NCI-H2107 (cell line): ENCODE results near the gene THBS2.

Experiments
- DNase-seq: peaks from one replicate; lab custom pipeline; 2025; lab: John Stamatoyannopoulos, UW

The THBS2 gene

GRCh38 chr6:169249057-169249456 is 4.6 kb downstream of the THBS2 start:
- DNase-seq: no peak

DNA sequence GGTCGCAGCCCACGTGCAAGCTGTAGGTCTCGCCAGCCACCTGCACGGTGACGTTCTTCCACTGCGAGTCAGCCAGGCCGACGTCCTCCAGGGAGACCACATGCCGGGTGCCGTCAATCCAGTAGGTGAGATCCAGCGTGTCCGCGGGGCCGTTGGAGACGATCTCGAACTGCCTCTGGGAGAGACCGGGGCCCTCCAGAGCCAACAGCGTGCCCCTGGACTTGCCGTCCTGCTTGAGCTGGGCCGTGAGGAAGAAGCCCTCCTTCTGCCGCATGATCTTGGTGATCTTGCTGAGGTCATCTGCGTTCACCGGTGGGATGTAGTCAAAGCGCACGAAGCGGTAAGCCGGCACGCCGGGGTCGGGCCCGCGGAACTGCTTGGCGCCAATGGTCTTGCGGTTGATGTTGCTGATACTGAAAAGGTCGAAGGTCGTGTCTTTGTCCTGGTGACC is 5.1 kb downstream of the THBS2 start:
- no peak for DNase-seq

- no peak for DNase-seq
Observed at GRCh38 chr6:169247991-169248390, 5.7 kb downstream of the THBS2 start.

DNA sequence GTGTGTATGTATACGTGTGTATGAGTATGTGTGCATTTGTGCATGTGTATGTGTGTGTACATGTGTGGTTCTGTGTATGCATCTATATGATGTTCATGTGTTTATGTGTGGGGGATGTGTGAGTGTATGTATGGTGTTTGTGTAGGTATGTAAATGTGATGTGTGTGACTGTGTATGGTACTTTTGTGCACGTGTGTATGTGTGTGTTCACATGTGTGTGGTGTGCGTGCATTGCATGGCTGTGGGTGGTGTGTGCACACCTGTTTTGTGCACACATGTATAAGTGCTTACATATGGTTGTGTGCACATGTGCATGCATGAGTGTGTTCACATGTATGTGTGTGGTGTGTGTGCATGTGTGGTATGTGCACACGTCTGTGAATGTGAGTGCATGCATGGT is 6.2 kb downstream of the THBS2 start:
- no peak for DNase-seq

DNA sequence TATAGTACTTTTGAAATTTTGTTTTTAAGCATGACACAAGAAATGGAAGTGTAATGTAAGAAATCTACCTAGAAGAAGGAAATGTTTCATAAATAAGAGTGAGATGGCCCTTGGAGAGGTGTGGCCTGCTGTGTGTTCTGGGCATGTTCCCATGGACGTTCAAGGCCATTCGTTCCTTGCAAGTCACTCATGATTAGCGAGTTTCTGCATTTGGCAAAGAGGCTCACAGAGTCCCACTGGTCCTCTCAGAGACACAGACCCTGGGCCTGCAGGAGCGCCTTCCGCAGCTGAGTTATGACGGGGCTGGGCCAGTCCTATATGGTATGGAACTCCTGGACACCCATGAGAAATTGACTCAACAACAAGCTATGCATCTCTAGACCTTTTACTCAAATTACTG is 7.2 kb downstream of the THBS2 start:
- DNase-seq: no peak

DNA sequence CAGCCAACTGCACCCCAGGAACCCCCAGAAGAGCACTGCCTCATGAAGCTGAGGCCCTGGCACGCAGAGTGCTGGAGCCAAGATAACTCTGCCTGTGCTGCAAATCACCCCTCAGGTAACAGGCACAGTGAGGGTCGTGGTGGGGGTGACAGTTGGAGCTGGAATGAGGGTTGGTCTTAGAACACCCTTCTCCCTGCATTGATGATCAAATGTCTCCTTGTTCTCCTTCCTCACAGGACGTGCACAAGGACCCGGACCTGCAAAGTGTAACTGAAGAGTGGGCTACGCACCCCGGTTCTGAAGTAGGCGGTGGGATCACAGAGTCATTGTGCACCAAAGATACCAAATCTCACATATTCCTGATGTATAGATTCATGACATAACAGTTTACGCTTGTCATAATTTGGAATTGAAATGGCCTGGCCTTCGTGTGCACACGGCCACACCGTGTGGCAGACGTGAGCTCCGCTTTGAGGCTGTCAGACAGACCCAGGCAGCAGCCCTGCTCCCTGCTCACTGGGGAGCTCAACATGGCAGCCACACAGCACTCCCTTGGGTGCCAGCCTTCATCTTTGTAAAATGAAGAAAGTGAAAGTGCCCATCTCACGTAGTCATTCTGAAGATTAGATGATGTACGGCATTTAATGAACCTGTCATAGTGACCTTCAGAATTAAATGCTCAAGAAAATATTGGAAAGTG is 8.8 kb downstream of the THBS2 start:
- no peak for DNase-seq

DNA sequence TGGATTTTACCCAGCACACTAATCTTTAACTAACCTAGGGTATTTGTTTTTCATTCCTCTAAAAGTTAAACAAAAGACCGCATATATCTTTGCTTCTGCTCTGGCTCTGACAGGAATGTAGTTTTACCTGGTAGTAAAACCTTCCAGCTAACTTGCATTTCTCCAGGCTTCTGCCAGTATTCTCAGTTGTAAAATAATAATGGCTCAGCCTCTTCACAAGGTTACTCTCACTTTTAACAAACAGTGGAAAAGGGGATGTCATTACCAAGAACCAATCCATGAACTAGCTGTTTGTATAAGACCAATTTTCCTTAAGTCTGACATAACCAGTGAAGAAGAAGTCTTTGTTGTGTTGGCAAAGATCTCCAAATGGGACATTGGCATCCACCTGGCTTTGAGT is 10.0 kb downstream of the THBS2 start:
- DNase-seq: no peak

- no peak for DNase-seq
Observed at GRCh38 chr6:169243186-169243585, 10.5 kb downstream of the THBS2 start.

DNA sequence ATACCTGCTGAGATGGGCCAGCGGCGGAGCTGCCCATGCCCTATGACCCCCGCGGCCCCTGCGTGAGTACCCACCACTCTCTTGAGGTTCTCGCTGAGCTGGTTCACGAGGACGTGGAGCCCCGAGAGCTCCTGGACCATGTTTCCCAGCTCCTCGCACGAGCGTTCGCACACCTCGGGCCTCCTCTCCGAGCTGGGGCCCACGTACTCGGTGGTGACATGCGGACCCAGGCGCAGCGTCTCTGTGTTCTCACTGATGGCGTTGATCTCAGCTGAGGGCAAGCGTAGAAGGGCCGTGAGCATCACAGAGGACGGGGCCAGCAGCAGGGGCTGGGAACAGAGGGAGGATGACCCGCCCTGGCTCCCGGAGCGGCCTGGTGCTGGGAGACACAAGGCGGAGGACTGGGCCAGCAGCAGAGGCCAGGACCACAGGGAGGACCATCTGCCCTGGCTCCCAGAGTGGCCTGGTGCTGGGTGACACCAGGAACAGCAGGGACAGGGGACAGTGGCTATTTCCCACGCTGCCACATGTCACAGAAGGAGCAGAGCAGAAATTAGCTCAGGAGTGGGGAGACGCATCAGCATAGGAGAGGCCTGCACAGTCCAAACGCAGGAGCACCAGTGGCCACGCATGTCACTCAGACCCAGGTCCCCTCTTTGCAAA is 11.8 kb downstream of the THBS2 start:
- DNase-seq: no peak

GRCh38 chr6:169240591-169241390 is 12.9 kb downstream of the THBS2 start:
- DNase-seq: no peak

DNA sequence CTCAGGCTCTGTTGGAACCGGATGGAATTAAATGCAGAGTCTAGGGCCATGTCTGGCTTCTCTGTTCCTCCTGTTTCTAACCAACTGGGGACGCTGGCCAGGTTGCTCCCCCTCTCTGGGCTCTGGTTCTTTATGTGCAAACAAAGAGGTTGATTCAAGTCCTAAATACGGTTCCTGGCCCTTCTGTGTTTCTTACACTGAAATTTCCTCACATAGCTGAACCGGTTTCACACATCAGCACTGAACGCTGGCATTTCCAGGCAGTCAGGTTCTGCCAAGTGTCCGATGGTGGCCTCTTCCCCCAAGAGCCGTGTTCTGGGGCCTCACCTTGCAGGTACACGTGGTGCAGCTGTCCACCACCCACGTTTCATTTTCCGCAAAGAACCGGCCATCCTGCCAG is 13.5 kb downstream of the THBS2 start:
- no peak for DNase-seq

- no peak for DNase-seq
Observed at GRCh38 chr6:169239181-169239580, 14.5 kb downstream of the THBS2 start.

DNA sequence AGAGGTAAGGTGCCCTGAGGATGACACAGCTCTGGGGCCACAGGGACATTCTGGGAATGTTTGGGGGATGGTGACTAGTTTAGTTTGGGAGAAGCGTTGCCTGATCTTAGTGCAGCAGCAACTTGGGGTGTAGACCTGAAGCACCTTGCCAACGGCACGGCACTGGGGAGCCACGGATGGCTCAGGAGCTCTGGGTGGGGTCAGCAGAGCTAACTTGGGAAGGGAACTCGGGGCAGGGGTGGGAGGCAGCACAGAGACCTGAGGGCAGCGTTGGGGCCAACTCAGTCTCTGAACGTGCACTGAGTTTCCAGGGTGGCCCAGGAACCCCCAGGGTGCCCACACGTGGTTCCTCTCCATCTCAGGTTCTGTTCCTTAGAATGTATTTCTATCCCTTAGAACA is 14.9 kb downstream of the THBS2 start:
- no peak for DNase-seq

DNA sequence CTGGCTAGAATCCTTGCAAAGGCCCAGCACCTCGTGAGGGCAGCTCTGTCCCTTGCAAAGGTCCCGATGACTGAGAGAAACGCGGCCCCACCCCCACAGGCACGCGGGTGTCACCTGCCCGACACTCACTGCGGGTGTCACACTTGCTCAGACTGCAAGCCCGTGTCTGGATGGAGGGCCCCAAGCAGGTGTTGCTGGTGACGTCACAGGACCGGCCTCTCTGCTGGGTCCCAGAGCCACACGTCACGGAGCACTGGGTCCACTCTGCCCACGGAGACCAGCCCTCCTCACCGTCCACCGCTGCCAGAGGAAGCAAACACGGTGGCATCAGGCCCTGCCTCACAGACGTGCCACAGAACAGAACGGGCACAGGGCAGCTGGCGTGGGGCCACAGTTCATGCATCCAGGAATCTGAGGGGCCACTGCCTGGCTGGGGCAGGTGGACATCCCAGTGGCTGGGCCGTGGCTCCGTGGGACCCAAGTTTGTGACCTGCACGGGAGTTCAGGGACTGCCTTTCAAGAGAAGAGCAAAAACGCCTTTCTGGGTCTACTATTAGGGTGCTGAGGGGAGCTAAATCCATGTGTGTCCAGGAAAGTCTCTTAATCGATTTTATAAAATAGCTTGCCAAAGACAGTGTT is 16.0 kb downstream of the THBS2 start:
- DNase-seq: no peak

- DNase-seq: no peak
Observed at GRCh38 chr6:169236988-169237387, 16.7 kb downstream of the THBS2 start.

DNA sequence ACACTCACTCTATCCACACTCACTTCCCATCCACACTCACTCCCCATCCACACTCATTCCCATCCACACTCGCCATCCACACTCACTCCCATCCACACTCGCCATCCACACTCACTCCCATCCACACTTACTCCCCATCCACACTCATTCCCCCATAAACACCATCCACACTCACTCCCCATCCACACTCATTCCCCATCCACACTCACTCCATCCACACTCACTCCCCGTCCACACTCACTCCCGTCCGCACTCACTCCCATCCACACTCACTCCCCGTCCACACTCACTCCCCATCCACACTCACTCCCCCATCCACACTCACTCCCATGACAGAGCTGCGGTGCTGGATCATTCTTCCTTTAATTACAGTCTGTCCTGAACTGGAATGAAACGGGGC is 17.1 kb downstream of the THBS2 start:
- DNase-seq: no peak

GRCh38 chr6:169235286-169235685 is 18.4 kb downstream of the THBS2 start:
- no peak for DNase-seq

- no peak for DNase-seq
Observed at GRCh38 chr6:169234634-169235033, 19.0 kb downstream of the THBS2 start.

GRCh38 chr6:169233832-169234231 is 19.8 kb downstream of the THBS2 start:
- DNase-seq: no peak

DNA sequence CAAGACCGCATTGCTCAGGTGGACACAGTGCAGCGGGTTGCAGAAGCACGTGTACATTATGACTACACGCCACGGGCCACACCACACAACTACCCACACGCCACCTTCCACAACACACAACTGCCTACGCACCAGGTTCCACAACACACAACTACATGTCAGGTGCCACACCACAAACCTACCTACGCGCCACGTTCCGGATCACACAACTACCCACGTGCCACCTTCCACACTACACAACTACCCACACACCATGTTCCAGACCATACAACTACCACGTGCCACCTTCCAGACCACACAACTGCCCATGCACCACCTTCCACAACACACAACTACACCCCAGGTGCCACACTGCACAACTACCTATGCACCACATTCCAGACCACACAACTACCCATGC is 20.5 kb downstream of the THBS2 start:
- DNase-seq: no peak

DNA sequence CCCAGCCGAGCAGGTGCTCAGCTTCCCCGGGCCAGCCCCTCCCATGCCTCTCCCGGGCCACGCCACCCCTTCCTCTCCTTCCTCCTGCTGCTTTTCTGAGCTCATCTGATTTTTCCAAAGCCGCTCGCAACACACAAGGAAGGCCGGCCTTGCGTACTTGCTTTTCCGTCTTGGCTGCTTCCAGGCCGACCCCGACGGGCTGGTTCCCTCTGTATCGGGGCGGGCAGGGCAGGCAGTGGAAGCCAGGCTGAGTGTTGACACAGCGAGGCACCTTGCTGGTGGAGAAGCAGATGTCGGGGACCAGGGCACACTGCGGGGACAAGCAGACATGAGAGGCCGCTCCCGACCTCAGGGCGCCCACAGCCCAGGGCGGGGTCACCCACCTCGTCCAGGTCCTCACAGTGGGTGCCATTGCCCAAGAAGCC is 21.1 kb downstream of the THBS2 start:
- no peak for DNase-seq

- no peak for DNase-seq
Observed at GRCh38 chr6:169231790-169232506, 21.7 kb downstream of the THBS2 start.
